Panc1 (cell line): ENCODE results near the gene EGFR. TPM values are rescaled to one million over a fixed set of nuclear protein-coding genes. Genes with fewer than 3 reads are reported as not detected.

ENCODE experiments used
- ATAC-seq: fragments of 200-7000 bp; cut with Tn5 transposase; 2 replicates; pipeline ENCODE4 v1.9.1; 2020; ENCODE audit warnings: mild to moderate bottlenecking, moderate library complexity
- BruUV-seq: library from RNA; stranded (reverse); fragments of 400-500 nt; replicated peaks from 2 replicates; lab custom pipeline; 2021; lab: Mats Ljungman, UMichigan
- CTCF ChIA-PET: fragments of 300-600 bp; sonication (Branson Sonifier 250); formaldehyde crosslinking; loops from one replicate; lab custom pipeline; 2022; ENCODE audit warnings: antibody characterized with exemption; lab: Charles Lee
- POLR2A ChIA-PET: fragments of 300-600 bp; sonication (Branson Sonifier 250); formaldehyde crosslinking; loops from one replicate; lab custom pipeline; 2022; ENCODE audit warnings: antibody characterized with exemption; lab: Charles Lee
- DNase-seq: peaks from one replicate; pipeline ENCODE4 v3.0.0-alpha.2; 2010; ENCODE audit warnings: low read depth, low spot score
- H3K27ac ChIP-seq: 2 replicates; pipeline ENCODE4 v1.5.1; 2011; ENCODE audit warnings: mild to moderate bottlenecking, low read length, inconsistent platforms
- H3K27me3 ChIP-seq: fragments of 200-500 bp; sonication (Bioruptor generic); 2 replicates; pipeline ENCODE4 v1.6.0; 2014; ENCODE audit warnings: low read length, inconsistent platforms; ENCODE audit not compliant: control insufficient read depth, insufficient read depth
- H3K36me3 ChIP-seq: fragments of 200-500 bp; sonication (Bioruptor generic); 2 replicates; pipeline ENCODE4 v1.5.1; 2014; ENCODE audit warnings: inconsistent platforms, mild to moderate bottlenecking, low read length, moderate library complexity; ENCODE audit not compliant: control insufficient read depth, insufficient read depth
- H3K4me1 ChIP-seq: 2 replicates; pipeline ENCODE4 v1.5.1; 2011; ENCODE audit warnings: inconsistent platforms, mild to moderate bottlenecking, low read length, moderate library complexity; ENCODE audit not compliant: control insufficient read depth, insufficient read depth
- H3K4me3 ChIP-seq, 2 experiments: 2 replicates each; pipeline ENCODE4 v1.5.1; 2011 to 2012; ENCODE audit warnings: low read depth in 2 of 2, low read length in 2 of 2, mild to moderate bottlenecking in 2 of 2, inconsistent platforms in 1 of 2, moderate library complexity in 1 of 2
- H3K9me3 ChIP-seq: fragments of 200-500 bp; sonication (Bioruptor generic); 2 replicates; pipeline ENCODE4 v1.5.1; 2014; ENCODE audit warnings: low read depth, mild to moderate bottlenecking, inconsistent platforms, low read length, moderate library complexity; ENCODE audit not compliant: control insufficient read depth, insufficient read depth
- CTCF ChIP-seq: fragments of 450-650 bp; IDR thresholded peaks from 2 replicates; pipeline ENCODE4 v1.5.1; 2017; ENCODE audit warnings: mild to moderate bottlenecking
- POLR2AphosphoS5 ChIP-seq: IDR thresholded peaks from 2 replicates; pipeline ENCODE4 v1.6.1; 2012; ENCODE audit warnings: mild to moderate bottlenecking, low read depth, low read length, moderate library complexity
- REST ChIP-seq, 2 experiments: IDR thresholded peaks; 2 replicates each; pipeline ENCODE4 v1.6.1; 2011 to 2012; ENCODE audit warnings: low read depth in 2 of 2, control low read depth in 1 of 2, low read length in 1 of 2, mild to moderate bottlenecking in 1 of 2, moderate library complexity in 1 of 2; ENCODE audit not compliant: insufficient read depth in 1 of 2
- SIN3A ChIP-seq: IDR thresholded peaks from 2 replicates; pipeline ENCODE4 v1.6.1; 2012; ENCODE audit warnings: low read depth, mild to moderate bottlenecking, low read length, moderate library complexity, borderline replicate concordance; ENCODE audit not compliant: insufficient read depth
- TCF7L2 ChIP-seq: IDR thresholded peaks from 2 replicates; pipeline ENCODE4 v1.6.1; 2011; ENCODE audit warnings: mild to moderate bottlenecking, low read depth, low read length, inconsistent platforms
- in situ Hi-C: cut with HindIII; loops from 2 replicates; pipeline ENCODE4 v1.10.0; 2016; ENCODE audit warnings: low sequenced_read_pairs, low pct_unique_long_range_greater_than_20kb
- intact Hi-C: fragments of 100-400 bp; cut with micrococcal nuclease; formaldehyde crosslinking; loops from one replicate; pipeline ENCODE4 v1.10.0; 2022; ENCODE audit not compliant: unreplicated experiment
- total RNA-seq: library from RNA; stranded (reverse); gene quantifications from one replicate; pipeline ENCODE4 v1.2.1, GENCODE V29; 2021; ENCODE audit not compliant: unreplicated experiment

The EGFR gene
- total RNA-seq, 1 experiment from 2014 or later, result 156 TPM

GRCh38 chr7:55135462-55135861 lies 116.6 kb downstream of the EGFR start:
- intact Hi-C loops, result loop anchor here (10.0 kb wide), 2 partner anchors 119 to 361 kb away; no protein-coding TSS in a partner anchor
- H3K27ac ChIP-seq, result peak overlapping the region; percentile 99
- in situ Hi-C loops, result no loop called here

GRCh38 chr7:55138663-55139062 lies 119.8 kb downstream of the EGFR start:
- intact Hi-C loops (loop anchor here (10.0 kb wide), 2 partner anchors 116 to 364 kb away; no protein-coding TSS in a partner anchor), in situ Hi-C loops (no loop called here)
- H3K9me3 ChIP-seq, result peaks cover 17% of the 10 kb centered on the region; the same call in 1 of the 2 replicates
- no peak overlapping the region for H3K4me3 ChIP-seq
- H3K27me3 ChIP-seq, result no peaks in the 10 kb centered on the region
- no TSS peak for BruUV-seq
- POLR2A ChIA-PET, result interaction anchor here (0.6 kb wide), 1 partner anchor 325 kb away, joined by 6 read pairs; no protein-coding TSS in a partner anchor
- peaks cover 21% of the 10 kb centered on the region for H3K4me1 ChIP-seq
- CTCF ChIA-PET, result no interaction called here
- H3K27ac ChIP-seq, result no peak overlapping the region; the same call in 1 of the 2 replicates
- ATAC-seq (no peak), DNase-seq (no peak)
- TF ChIP-seq SIN3A, result no peak
- H3K36me3 ChIP-seq, result peaks cover 2% of the 10 kb centered on the region; the same call in 1 of the 2 replicates

More at GRCh38 chr7:55135462-55135861, 116.6 kb downstream of the EGFR start:
- no peak for ATAC-seq
- CTCF ChIA-PET, result no interaction called here
- BruUV-seq, result no TSS peak
- Histone ChIP-seq H3K36me3 (peaks cover 2% of the 10 kb centered on the region; the same call in 1 of the 2 replicates), H3K9me3 (peaks cover 17% of the 10 kb centered on the region; the same call in 1 of the 2 replicates), H3K4me1 (peaks cover 53% of the 10 kb centered on the region), H3K27me3 (no peaks in the 10 kb centered on the region), H3K4me3 (no peak overlapping the region)
- TF ChIP-seq CTCF (no peak), POLR2AphosphoS5 (no peak), REST (IDR thresholded peaks at IDR 0.05; ENCODE audit: insufficient read depth in 1 of 2, low read depth in 2 of 2, low read length in 1 of 2) (no peak), SIN3A (no peak), TCF7L2 (no peak)
- DNase-seq, result no peak
- POLR2A ChIA-PET, result no interaction called here

GRCh38 chr7:55140221-55140940 lies 121.6 kb downstream of the EGFR start:
- intact Hi-C loops, result no loop called here
- no peak overlapping the region for H3K4me3 ChIP-seq
- H3K4me1 ChIP-seq, result peaks cover 7% of the 10 kb centered on the region
- no peak for ATAC-seq
- BruUV-seq, result no TSS peak
- H3K36me3 ChIP-seq, result no peaks in the 10 kb centered on the region; the same call in none of the 2 replicates
- ChIA-PET POLR2A (no interaction called here), CTCF (interaction anchor here (0.6 kb wide), 1 partner anchor 27 kb away, joined by 3 read pairs; no protein-coding TSS in a partner anchor)
- no peaks in the 10 kb centered on the region for H3K27me3 ChIP-seq
- no peak for DNase-seq
- H3K27ac ChIP-seq, result peak overlapping the region; percentile 44; the same call in 1 of the 2 replicates
- H3K9me3 ChIP-seq, result peaks cover 8% of the 10 kb centered on the region; the same call in 1 of the 2 replicates
- in situ Hi-C loops, result no loop called here
- TF ChIP-seq REST (IDR thresholded peaks at IDR 0.05; ENCODE audit: insufficient read depth in 1 of 2, low read depth in 2 of 2, low read length in 1 of 2) (no peak), POLR2AphosphoS5 (no peak), CTCF (no peak), SIN3A (no peak), TCF7L2 (no peak)
